GM12878 (cell line): ENCODE results near the gene PKM.

Experiments used
- CBX5 ChIP-seq: sonication (generic); IDR thresholded peaks from 2 replicates; pipeline ENCODE4 v1.6.1; 2016; ENCODE audit warnings: low read depth, moderate library complexity, mild to moderate bottlenecking, inconsistent platforms
- CHD4 ChIP-seq: fragments of 200-600 bp; sonication (generic); IDR thresholded peaks from 2 replicates; pipeline ENCODE4 v1.6.1; 2016; ENCODE audit warnings: mild to moderate bottlenecking
- EZH2 ChIP-seq: IDR thresholded peaks from 2 replicates; pipeline ENCODE4 v1.6.1; 2012; ENCODE audit warnings: low read depth, mild to moderate bottlenecking, control low read depth, inconsistent platforms, low read length, borderline replicate concordance; ENCODE audit not compliant: control insufficient read depth
- POLR2A ChIP-seq: IDR thresholded peaks from 2 replicates; pipeline ENCODE4 v1.6.1; 2011; ENCODE audit warnings: low read depth, mild to moderate bottlenecking, low read length
- TF ChIP-seq, protein P1 (sequence below): IDR thresholded peaks from 2 replicates; pipeline ENCODE4 v1.6.1; 2012; ENCODE audit warnings: low read depth, low read length, improper control_type of control experiment
- TF ChIP-seq, protein P2 (sequence below), 3 experiments: IDR thresholded peaks in 2 of 3; conservative IDR thresholded peaks in 1 of 3; 2 replicates each; pipeline ENCODE4 v1.5.1; 2011; ENCODE audit warnings: low read depth in 3 of 3, low read length in 3 of 3, mild to moderate bottlenecking in 3 of 3, control low read depth in 2 of 3, moderate library complexity in 2 of 3, inconsistent platforms in 1 of 3, mixed read lengths in 1 of 3; ENCODE audit not compliant: control insufficient read depth in 2 of 3, insufficient read depth in 1 of 3; ENCODE audit errors: extremely low read depth in 1 of 3

DNA sequence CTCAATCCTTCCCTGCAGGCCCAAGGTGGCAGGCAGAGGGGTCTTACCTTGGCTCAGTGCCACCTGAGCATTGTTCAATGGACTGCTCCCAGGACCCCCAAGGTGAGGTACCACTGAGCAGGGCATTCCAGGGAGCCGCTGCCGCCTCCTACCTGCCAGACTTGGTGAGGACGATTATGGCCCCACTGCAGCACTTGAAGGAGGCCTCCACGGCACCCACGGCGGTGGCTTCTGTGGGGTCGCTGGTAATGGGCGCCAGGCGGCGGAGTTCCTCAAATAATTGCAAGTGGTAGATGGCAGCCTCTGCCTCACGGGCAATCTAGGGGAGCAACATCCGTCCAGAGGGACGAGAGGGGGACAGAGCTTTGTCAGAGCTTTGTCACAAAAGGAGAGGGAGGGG, 28.7 kb downstream of the PKM start:
- TF ChIP-seq CHD4 = no peak
- TF ChIP-seq, protein P1, sequence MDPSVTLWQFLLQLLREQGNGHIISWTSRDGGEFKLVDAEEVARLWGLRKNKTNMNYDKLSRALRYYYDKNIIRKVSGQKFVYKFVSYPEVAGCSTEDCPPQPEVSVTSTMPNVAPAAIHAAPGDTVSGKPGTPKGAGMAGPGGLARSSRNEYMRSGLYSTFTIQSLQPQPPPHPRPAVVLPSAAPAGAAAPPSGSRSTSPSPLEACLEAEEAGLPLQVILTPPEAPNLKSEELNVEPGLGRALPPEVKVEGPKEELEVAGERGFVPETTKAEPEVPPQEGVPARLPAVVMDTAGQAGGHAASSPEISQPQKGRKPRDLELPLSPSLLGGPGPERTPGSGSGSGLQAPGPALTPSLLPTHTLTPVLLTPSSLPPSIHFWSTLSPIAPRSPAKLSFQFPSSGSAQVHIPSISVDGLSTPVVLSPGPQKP = no peak
- TF ChIP-seq EZH2 = no peak
- TF ChIP-seq POLR2A = no peak; the same call in 1 of the 2 replicates
- TF ChIP-seq, protein P2, sequence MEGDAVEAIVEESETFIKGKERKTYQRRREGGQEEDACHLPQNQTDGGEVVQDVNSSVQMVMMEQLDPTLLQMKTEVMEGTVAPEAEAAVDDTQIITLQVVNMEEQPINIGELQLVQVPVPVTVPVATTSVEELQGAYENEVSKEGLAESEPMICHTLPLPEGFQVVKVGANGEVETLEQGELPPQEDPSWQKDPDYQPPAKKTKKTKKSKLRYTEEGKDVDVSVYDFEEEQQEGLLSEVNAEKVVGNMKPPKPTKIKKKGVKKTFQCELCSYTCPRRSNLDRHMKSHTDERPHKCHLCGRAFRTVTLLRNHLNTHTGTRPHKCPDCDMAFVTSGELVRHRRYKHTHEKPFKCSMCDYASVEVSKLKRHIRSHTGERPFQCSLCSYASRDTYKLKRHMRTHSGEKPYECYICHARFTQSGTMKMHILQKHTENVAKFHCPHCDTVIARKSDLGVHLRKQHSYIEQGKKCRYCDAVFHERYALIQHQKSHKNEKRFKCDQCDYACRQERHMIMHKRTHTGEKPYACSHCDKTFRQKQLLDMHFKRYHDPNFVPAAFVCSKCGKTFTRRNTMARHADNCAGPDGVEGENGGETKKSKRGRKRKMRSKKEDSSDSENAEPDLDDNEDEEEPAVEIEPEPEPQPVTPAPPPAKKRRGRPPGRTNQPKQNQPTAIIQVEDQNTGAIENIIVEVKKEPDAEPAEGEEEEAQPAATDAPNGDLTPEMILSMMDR (IDR thresholded peaks at IDR 0.05 in 2 of 3, conservative IDR thresholded peaks at IDR 0.05 in 1 of 3; ENCODE audit: control insufficient read depth in 2 of 3, extremely low read depth in 1 of 3, insufficient read depth in 1 of 3, low read depth in 3 of 3, low read length in 3 of 3) = no peak
- no peak for TF ChIP-seq CBX5
